ENCODE results near the gene SLC12A9.
A peak's percentile ranks its signal among the peaks of the same experiment; 100 is the strongest.
"Not testable (repeated sequence)": the region's sequence is repeated elsewhere in the genome, so short reads cannot be mapped to it uniquely, and the experiment has no call there.

Gene SLC12A9

GRCh38 chr7:100825751-100826513 lies 26.6 kb upstream of the SLC12A9 start:
- no peak for DNase-seq (ENCODE audit: low spot score)

GRCh38 chr7:100826514-100827329 lies 25.8 kb upstream of the SLC12A9 start:
- DNase-seq (ENCODE audit: low spot score), result no peak

- no peak for DNase-seq (ENCODE audit: low spot score)
These were observed 24.9 kb upstream of the SLC12A9 start, which contains the start of gene EPHB4 for GRCh38 chr7:100827330-100828226. EPHB4 (minus strand) TSS chr7:100827523; CDS start chr7:100827030, 493 bp downstream.

- no peak for DNase-seq (ENCODE audit: low spot score)
These were observed 23.3 kb upstream of the SLC12A9 start for GRCh38 chr7:100829150-100829716.

- no peak for DNase-seq (ENCODE audit: low spot score)
These were observed 22.1 kb upstream of the SLC12A9 start for GRCh38 chr7:100830396-100830795.

- no peak for DNase-seq (ENCODE audit: low spot score)
These were observed 20.3 kb upstream of the SLC12A9 start for GRCh38 chr7:100832281-100832633.

GRCh38 chr7:100835903-100836811 lies 16.4 kb upstream of the SLC12A9 start:
- DNase-seq (ENCODE audit: low spot score), result no peak

GRCh38 chr7:100836812-100837098 lies 15.8 kb upstream of the SLC12A9 start:
- no peak for DNase-seq (ENCODE audit: low spot score)

GRCh38 chr7:100837099-100837836 lies 15.2 kb upstream of the SLC12A9 start:
- DNase-seq (ENCODE audit: low spot score), result peak; percentile 92

- no peak for DNase-seq (ENCODE audit: low spot score)
These were observed 13.2 kb upstream of the SLC12A9 start for GRCh38 chr7:100839361-100839760.

- no peak for DNase-seq (ENCODE audit: low spot score)
These were observed 11.9 kb upstream of the SLC12A9 start for GRCh38 chr7:100840470-100841100.

GRCh38 chr7:100847360-100847759 lies 5.2 kb upstream of the SLC12A9 start:
- DNase-seq (ENCODE audit: low spot score), result no peak

GRCh38 chr7:100854146-100854895 lies 1.8 kb downstream of the SLC12A9 start:
- DNase-seq (ENCODE audit: low spot score), result no peak

- not testable (repeated sequence) for DNase-seq (ENCODE audit: low spot score)
These were observed 2.4 kb downstream of the SLC12A9 start for GRCh38 chr7:100854899-100855298.

GRCh38 chr7:100855515-100855914 lies 3.0 kb downstream of the SLC12A9 start:
- DNase-seq (ENCODE audit: low spot score), result no peak

- DNase-seq (ENCODE audit: low spot score), result no peak
These were observed 4.4 kb downstream of the SLC12A9 start for GRCh38 chr7:100856871-100857282.

- no peak for DNase-seq (ENCODE audit: low spot score)
These were observed 7.3 kb downstream of the SLC12A9 start for GRCh38 chr7:100859856-100860255.

- DNase-seq (ENCODE audit: low spot score), result no peak
These were observed 8.4 kb downstream of the SLC12A9 start for GRCh38 chr7:100860702-100861615.

All from putamen (tissue), 1 donor.